A549 (cell line): Measurements from ENCODE around the gene NFRKB.

Source experiments
- BHLHE40 ChIP-seq: IDR thresholded peaks from 2 replicates; pipeline ENCODE4 v1.6.1; 2012; ENCODE audit warnings: low read depth, low read length, inconsistent platforms
- EHMT2 ChIP-seq: fragments of 200-600 bp; sonication (generic); IDR thresholded peaks from 2 replicates; pipeline ENCODE4 v1.6.1; 2016; ENCODE audit warnings: antibody characterized with exemption, low read depth, mild to moderate bottlenecking, moderate library complexity
- EP300 ChIP-seq, 2 experiments: fragments of >200 bp; sonication (Bioruptor Twin); formaldehyde crosslinking; IDR thresholded peaks; 2 replicates in 1 of 2; 3 replicates in 1 of 2; pipeline ENCODE4 v1.6.1; 2016 to 2017
- ESRRA ChIP-seq: fragments of 150-350 bp; IDR thresholded peaks from 2 replicates; pipeline ENCODE4 v1.6.1; 2014; ENCODE audit warnings: mild to moderate bottlenecking, low read length, borderline replicate concordance
- FOXS1 ChIP-seq: fragments of 250-450 bp; sonication (Bioruptor Pico); IDR thresholded peaks from 2 replicates; pipeline ENCODE4 v1.5.0; 2020; ENCODE audit warnings: mild to moderate bottlenecking, moderate library complexity
- HOXA7 ChIP-seq: fragments of 250-450 bp; sonication (Bioruptor Pico); IDR thresholded peaks from 2 replicates; pipeline ENCODE4 v1.5.0; 2020; ENCODE audit warnings: mild to moderate bottlenecking, moderate library complexity
- HOXB5 ChIP-seq: fragments of 250-450 bp; sonication (Bioruptor Pico); IDR thresholded peaks from 2 replicates; pipeline ENCODE4 v1.5.0; 2020; ENCODE audit warnings: mild to moderate bottlenecking, moderate library complexity
- NR3C1 ChIP-seq: fragments of >200 bp; sonication (Bioruptor Twin); formaldehyde crosslinking; IDR thresholded peaks from 3 replicates; pipeline ENCODE4 v1.6.1; 2017
- PHF8 ChIP-seq: fragments of 200-600 bp; sonication (generic); IDR thresholded peaks from 2 replicates; pipeline ENCODE4 v1.6.1; 2016; ENCODE audit warnings: low read depth, mild to moderate bottlenecking, antibody characterized with exemption, moderate library complexity, borderline replicate concordance
- POLR2A ChIP-seq: IDR thresholded peaks from 2 replicates; pipeline ENCODE4 v1.6.1; 2012; ENCODE audit warnings: mild to moderate bottlenecking, low read length
- ZFP36 ChIP-seq: fragments of 450-650 bp; IDR thresholded peaks from 2 replicates; pipeline ENCODE4 v1.6.1; 2014; ENCODE audit warnings: borderline replicate concordance; ENCODE audit not compliant: partially characterized antibody
- TF ChIP-seq, protein P1 (sequence below): fragments of >200 bp; sonication (Bioruptor Twin); formaldehyde crosslinking; IDR thresholded peaks from 3 replicates; pipeline ENCODE4 v1.5.1; 2016
- TF ChIP-seq, protein P2 (sequence below): fragments of 250-450 bp; sonication (Bioruptor Pico); IDR thresholded peaks from 2 replicates; pipeline ENCODE4 v1.5.0; 2021; ENCODE audit warnings: mild to moderate bottlenecking, moderate library complexity, borderline replicate concordance
- TF ChIP-seq, protein P3 (sequence below): IDR thresholded peaks from 2 replicates; pipeline ENCODE4 v1.6.1; 2012

DNA sequence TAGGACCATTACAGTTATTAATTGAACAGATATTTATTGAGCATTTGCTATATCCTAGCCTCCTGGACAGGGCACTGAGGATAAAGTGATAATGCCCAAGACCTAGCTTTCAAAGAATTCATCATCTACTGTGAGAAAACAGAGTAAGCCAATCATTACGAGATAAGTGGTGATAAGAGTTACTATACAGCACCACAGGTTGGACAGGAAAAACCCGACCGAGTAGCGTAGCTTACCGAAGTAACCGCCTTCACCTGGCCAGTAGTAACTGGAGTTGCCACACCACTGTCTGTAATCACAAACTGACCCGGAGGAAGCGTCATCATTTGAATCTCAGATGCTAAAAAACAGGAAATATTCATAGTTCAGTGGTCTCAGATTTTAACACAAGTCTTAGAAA is 10.0 kb upstream of the NFRKB start:
- TF ChIP-seq EHMT2 (no peak), BHLHE40 (no peak), ESRRA (no peak), POLR2A (no peak), EP300 (IDR thresholded peaks at IDR 0.05) (no peak), HOXA7 (CRISPR knock-in tag) (no peak), ZFP36 (no peak), HOXB5 (CRISPR knock-in tag) (no peak), NR3C1 (no peak), PHF8 (no peak), FOXS1 (CRISPR knock-in tag) (no peak)
- TF ChIP-seq, protein P1, sequence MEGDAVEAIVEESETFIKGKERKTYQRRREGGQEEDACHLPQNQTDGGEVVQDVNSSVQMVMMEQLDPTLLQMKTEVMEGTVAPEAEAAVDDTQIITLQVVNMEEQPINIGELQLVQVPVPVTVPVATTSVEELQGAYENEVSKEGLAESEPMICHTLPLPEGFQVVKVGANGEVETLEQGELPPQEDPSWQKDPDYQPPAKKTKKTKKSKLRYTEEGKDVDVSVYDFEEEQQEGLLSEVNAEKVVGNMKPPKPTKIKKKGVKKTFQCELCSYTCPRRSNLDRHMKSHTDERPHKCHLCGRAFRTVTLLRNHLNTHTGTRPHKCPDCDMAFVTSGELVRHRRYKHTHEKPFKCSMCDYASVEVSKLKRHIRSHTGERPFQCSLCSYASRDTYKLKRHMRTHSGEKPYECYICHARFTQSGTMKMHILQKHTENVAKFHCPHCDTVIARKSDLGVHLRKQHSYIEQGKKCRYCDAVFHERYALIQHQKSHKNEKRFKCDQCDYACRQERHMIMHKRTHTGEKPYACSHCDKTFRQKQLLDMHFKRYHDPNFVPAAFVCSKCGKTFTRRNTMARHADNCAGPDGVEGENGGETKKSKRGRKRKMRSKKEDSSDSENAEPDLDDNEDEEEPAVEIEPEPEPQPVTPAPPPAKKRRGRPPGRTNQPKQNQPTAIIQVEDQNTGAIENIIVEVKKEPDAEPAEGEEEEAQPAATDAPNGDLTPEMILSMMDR = no peak
- TF ChIP-seq, protein P2, sequence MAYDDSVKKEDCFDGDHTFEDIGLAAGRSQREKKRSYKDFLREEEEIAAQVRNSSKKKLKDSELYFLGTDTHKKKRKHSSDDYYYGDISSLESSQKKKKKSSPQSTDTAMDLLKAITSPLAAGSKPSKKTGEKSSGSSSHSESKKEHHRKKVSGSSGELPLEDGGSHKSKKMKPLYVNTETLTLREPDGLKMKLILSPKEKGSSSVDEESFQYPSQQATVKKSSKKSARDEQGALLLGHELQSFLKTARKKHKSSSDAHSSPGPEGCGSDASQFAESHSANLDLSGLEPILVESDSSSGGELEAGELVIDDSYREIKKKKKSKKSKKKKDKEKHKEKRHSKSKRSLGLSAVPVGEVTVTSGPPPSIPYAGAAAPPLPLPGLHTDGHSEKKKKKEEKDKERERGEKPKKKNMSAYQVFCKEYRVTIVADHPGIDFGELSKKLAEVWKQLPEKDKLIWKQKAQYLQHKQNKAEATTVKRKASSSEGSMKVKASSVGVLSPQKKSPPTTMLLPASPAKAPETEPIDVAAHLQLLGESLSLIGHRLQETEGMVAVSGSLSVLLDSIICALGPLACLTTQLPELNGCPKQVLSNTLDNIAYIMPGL (CRISPR knock-in tag) = no peak
- TF ChIP-seq, protein P3, sequence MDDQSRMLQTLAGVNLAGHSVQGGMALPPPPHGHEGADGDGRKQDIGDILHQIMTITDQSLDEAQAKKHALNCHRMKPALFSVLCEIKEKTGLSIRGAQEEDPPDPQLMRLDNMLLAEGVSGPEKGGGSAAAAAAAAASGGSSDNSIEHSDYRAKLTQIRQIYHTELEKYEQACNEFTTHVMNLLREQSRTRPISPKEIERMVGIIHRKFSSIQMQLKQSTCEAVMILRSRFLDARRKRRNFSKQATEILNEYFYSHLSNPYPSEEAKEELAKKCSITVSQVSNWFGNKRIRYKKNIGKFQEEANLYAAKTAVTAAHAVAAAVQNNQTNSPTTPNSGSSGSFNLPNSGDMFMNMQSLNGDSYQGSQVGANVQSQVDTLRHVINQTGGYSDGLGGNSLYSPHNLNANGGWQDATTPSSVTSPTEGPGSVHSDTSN = no peak
